ENCODE data around the gene TM6SF1.

The TM6SF1 gene

DNA sequence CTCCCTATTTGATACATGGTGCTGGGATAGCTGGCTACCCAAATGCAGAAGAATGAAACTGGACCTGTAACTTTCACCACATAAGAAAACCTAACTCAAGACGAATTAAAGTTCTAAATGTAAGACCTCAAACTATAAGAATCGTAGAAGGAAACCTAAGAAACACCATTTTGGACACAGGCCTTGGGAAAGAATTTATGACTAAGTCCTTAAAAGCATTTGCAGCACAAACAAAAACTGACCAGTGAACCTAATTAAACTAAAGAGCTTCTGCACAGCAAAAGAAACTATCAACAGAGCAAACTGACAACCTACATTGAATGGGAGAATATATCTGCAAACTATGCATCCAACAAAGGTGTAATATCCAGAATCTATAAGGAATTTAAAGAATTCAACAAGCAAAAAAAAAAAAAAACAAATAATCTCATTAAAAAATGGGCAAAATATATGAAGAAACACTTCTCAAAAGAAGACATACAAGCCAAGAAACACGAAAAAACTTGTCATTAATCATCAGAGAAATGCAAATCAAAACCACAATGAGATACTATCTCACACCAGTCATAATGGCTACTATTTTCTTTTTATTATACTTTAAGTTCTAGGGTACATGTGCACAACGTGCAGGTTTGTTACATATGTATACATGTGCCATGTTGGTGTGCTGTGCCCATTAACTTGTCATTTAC, 63.2 kb downstream of the TM6SF1 start:
- no peak for DNase-seq (ENCODE audit: low read depth in 4 of 4, low spot score in 1 of 4)

- no peak for DNase-seq (ENCODE audit: low read depth in 4 of 4, low spot score in 1 of 4)
These were observed 67.4 kb downstream of the TM6SF1 start for GRCh38 chr15:83174891-83175290.

- no peak for DNase-seq (ENCODE audit: low read depth in 4 of 4, low spot score in 1 of 4)
These were observed 70.9 kb downstream of the TM6SF1 start for GRCh38 chr15:83178390-83178789.

DNA sequence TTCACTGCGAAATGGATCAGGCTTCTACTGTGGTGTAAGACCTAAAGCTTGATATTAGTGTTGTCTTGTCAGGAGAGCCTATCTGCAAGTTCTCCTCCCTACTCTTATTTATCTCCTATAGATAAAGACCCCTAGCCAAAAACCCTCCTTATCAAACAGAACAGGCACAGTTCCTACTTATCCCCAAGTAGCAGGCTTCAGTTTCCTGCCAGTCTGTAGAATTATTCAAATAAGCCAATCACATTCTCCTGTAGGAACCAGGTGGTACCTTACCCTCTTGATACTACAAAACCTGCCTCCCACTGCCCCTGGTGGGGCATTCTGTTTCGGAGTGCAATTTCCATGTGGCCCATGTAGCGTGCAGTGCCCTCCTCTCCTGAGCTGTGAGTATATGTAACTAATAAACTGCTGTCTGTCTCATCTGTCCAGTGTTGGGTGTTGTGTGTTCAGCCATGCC, 71.5 kb downstream of the TM6SF1 start:
- no peak for DNase-seq (ENCODE audit: low read depth in 4 of 4, low spot score in 1 of 4)

GRCh38 chr15:83185561-83185960, 78.1 kb downstream of the TM6SF1 start:
- no peak for DNase-seq (ENCODE audit: low read depth in 4 of 4, low spot score in 1 of 4)

Measured in stimulated activated CD4-positive, alpha-beta T cell treated with anti-CD3 and anti-CD28 coated beads, Interleukin-1b, Interleukin-23, amount 100 ng/mL, for 24 hours (primary cell).